Skin of body (tissue), 2 donors: ENCODE data around the gene NIPSNAP2. TPM values are rescaled to one million over a fixed set of nuclear protein-coding genes. Genes with fewer than 3 reads are reported as not detected.
"Not testable (repeated sequence)": the region's sequence is repeated elsewhere in the genome, so short reads cannot be mapped to it uniquely, and the experiment has no call there.

Experiments
- DNase-seq: peaks from one replicate; lab custom pipeline; 2025; lab: John Stamatoyannopoulos, UW
- total RNA-seq: library from RNA; depleted of rRNA; stranded (reverse); fragments of >200 nt; gene quantifications from one replicate; pipeline ENCODE4 v1.2.3, GENCODE V29; 2014

Gene NIPSNAP2
- total RNA-seq, 1 donor from 2014 or later = 45.1 TPM

GRCh38 chr7:56046721-56047445 lies 82.5 kb downstream of the NIPSNAP2 start:
- DNase-seq = no peak

GRCh38 chr7:56047446-56048116 lies 83.2 kb downstream of the NIPSNAP2 start:
- not testable (repeated sequence) for DNase-seq

GRCh38 chr7:56048245-56048644 lies 83.9 kb downstream of the NIPSNAP2 start:
- DNase-seq = no peak

GRCh38 chr7:56048763-56049162 lies 84.4 kb downstream of the NIPSNAP2 start:
- DNase-seq = not testable (repeated sequence)

Other genes with a start within 250 kb of the NIPSNAP2 start
- gene SEPTIN14, start 101.8 kb upstream of the NIPSNAP2 start, total RNA-seq = not detected
- 10.0 TPM for gene ZNF713, start 77.1 kb upstream of the NIPSNAP2 start, total RNA-seq
- gene MRPS17, start 12.7 kb upstream of the NIPSNAP2 start, total RNA-seq = 11.3 TPM
- gene PSPH, start 86.9 kb downstream of the NIPSNAP2 start, total RNA-seq = 18.1 TPM
- 111 TPM for gene CCT6A, start 87.2 kb downstream of the NIPSNAP2 start, total RNA-seq
- gene SUMF2, start 99.7 kb downstream of the NIPSNAP2 start, total RNA-seq = 96.9 TPM
- 8.9 TPM for gene PHKG1, start 128.4 kb downstream of the NIPSNAP2 start, total RNA-seq
- gene CHCHD2, start 141.9 kb downstream of the NIPSNAP2 start, total RNA-seq = 138 TPM
- 0.39 TPM for gene NUPR2, start 151.8 kb downstream of the NIPSNAP2 start, total RNA-seq